Prostate gland (tissue), 2 donors: ENCODE results near the gene ADPRS. TPM values are rescaled to one million over a fixed set of nuclear protein-coding genes. Genes with fewer than 3 reads are reported as not detected.

ENCODE experiments used
- DNase-seq: peaks from one replicate; pipeline ENCODE4 v3.0.0-alpha.2; 2019; ENCODE audit warnings: low spot score
- H3K27ac ChIP-seq, 2 donors: fragments of 200-600 bp; sonication (generic); 2 replicates each; pipeline ENCODE4 v1.5.1; 2017 to 2019
- H3K27me3 ChIP-seq: fragments of 200-600 bp; sonication (generic); replicated peaks from 2 replicates; pipeline ENCODE4 v1.5.1; 2019; ENCODE audit not compliant: insufficient read depth
- H3K36me3 ChIP-seq, 2 donors: fragments of 200-600 bp; sonication (generic); 1 replicate in 1 of 2; 2 replicates in 1 of 2; pipeline versions ENCODE4 v1.5.1 to v1.8.1; 2017 to 2019
- H3K4me1 ChIP-seq: fragments of 200-600 bp; sonication (generic); replicated peaks from 2 replicates; pipeline ENCODE4 v1.5.1; 2019
- H3K4me3 ChIP-seq, 2 donors: fragments of 200-600 bp; sonication (generic); 2 replicates each; pipeline ENCODE4 v1.5.1; 2017 to 2019
- H3K9me3 ChIP-seq: fragments of 200-600 bp; sonication (generic); 2 replicates; pipeline ENCODE4 v1.5.1; 2017
- CTCF ChIP-seq, 4 experiments: fragments of 200-600 bp in 2 of 4; fragments of 450-650 bp in 2 of 4; sonication (generic) in 2 of 4; IDR thresholded peaks; 1 replicate in 3 of 4; 2 replicates in 1 of 4; pipeline ENCODE4 v1.5.1; 2016 to 2019; ENCODE audit warnings: antibody characterized with exemption in 4 of 4, mild to moderate bottlenecking in 2 of 4, moderate library complexity in 2 of 4
- POLR2A ChIP-seq: fragments of 450-650 bp; IDR thresholded peaks from one replicate; pipeline ENCODE4 v1.6.1; 2016; ENCODE audit warnings: antibody characterized with exemption, mild to moderate bottlenecking
- POLR2AphosphoS5 ChIP-seq: sonication (generic); formaldehyde crosslinking; IDR thresholded peaks from one replicate; pipeline ENCODE4 v1.6.1; 2017; ENCODE audit warnings: antibody characterized with exemption
- WGBS: methylation state at CpG from one replicate; pipeline ENCODE4 v1.1.5; 2018; 5-methylcytosine and 5-hydroxymethylcytosine counted together
- intact Hi-C: fragments of 100-400 bp; cut with DNase I; formaldehyde crosslinking; loops from one replicate; pipeline ENCODE4 v1.14.2; 2022
- total RNA-seq, 2 donors: library from RNA; depleted of rRNA; stranded (reverse); fragments of >200 nt; gene quantifications; one replicate each; pipeline ENCODE4 v1.1.0, GENCODE V29; 2016

ADPRS gene
- total RNA-seq, 2 donors from 2014 or later = 50.7 to 70.0 TPM

- TF ChIP-seq POLR2AphosphoS5 (no peak), POLR2A (no peak), CTCF (IDR thresholded peaks at IDR 0.05) (no peak)
- no peaks in the 10 kb centered on the region for H3K27me3 ChIP-seq
- H3K4me1 ChIP-seq = no peaks in the 10 kb centered on the region
- no peaks in the 10 kb centered on the region for H3K36me3 ChIP-seq
- intact Hi-C loops = no loop called here
- peak overlapping the region in 1 of 2 donors; percentile 57 for H3K27ac ChIP-seq
- no peak overlapping the region for H3K4me3 ChIP-seq
- WGBS = 67% methylated on average over 5 of the region's 5 CpGs
- H3K9me3 ChIP-seq = no peaks in the 10 kb centered on the region
- no peak for DNase-seq
Observed at GRCh38 chr1:36114371-36114770, 25.7 kb downstream of the ADPRS start.

- Histone ChIP-seq H3K36me3 (no peaks in the 10 kb centered on the region), H3K4me3 (no peak overlapping the region), H3K9me3 (no peaks in the 10 kb centered on the region), H3K27me3 (no peaks in the 10 kb centered on the region), H3K27ac (peak overlapping the region; percentile 46 to 57), H3K4me1 (no peaks in the 10 kb centered on the region)
- TF ChIP-seq POLR2AphosphoS5 (no peak), POLR2A (no peak), CTCF (IDR thresholded peaks at IDR 0.05) (no peak)
- intact Hi-C loops = no loop called here
- WGBS = 35% methylated on average over 18 of the region's 18 CpGs
- DNase-seq = no peak
Observed at GRCh38 chr1:36115200-36115669, 26.5 kb downstream of the ADPRS start.

GRCh38 chr1:36115931-36116330, 27.2 kb downstream of the ADPRS start:
- Histone ChIP-seq H3K4me1 (no peaks in the 10 kb centered on the region), H3K27ac (peak overlapping the region in 1 of 2 donors; percentile 24), H3K9me3 (no peaks in the 10 kb centered on the region), H3K36me3 (no peaks in the 10 kb centered on the region), H3K4me3 (no peak overlapping the region), H3K27me3 (no peaks in the 10 kb centered on the region)
- intact Hi-C loops = no loop called here
- WGBS = 58% methylated on average over 5 of the region's 5 CpGs
- no peak for DNase-seq
- TF ChIP-seq CTCF (IDR thresholded peaks at IDR 0.05) (no peak), POLR2A (no peak), POLR2AphosphoS5 (no peak)

GRCh38 chr1:36116901-36117300, 28.2 kb downstream of the ADPRS start:
- no peaks in the 10 kb centered on the region for H3K27me3 ChIP-seq
- no peaks in the 10 kb centered on the region for H3K9me3 ChIP-seq
- no peak overlapping the region for H3K4me3 ChIP-seq
- intact Hi-C loops = no loop called here
- no peak for DNase-seq
- no peaks in the 10 kb centered on the region for H3K4me1 ChIP-seq
- 73% methylated on average over 5 of the region's 5 CpGs for WGBS
- no peak for TF ChIP-seq CTCF (IDR thresholded peaks at IDR 0.05)
- no peak overlapping the region for H3K27ac ChIP-seq
- H3K36me3 ChIP-seq = no peaks in the 10 kb centered on the region

- no peak overlapping the region for H3K27ac ChIP-seq
- 79% methylated on average over 10 of the region's 10 CpGs for WGBS
- H3K27me3 ChIP-seq = no peaks in the 10 kb centered on the region
- intact Hi-C loops = no loop called here
- H3K4me1 ChIP-seq = no peaks in the 10 kb centered on the region
- no peaks in the 10 kb centered on the region for H3K36me3 ChIP-seq
- H3K9me3 ChIP-seq = no peaks in the 10 kb centered on the region
- no peak overlapping the region for H3K4me3 ChIP-seq
- no peak for DNase-seq
- no peak for TF ChIP-seq CTCF (IDR thresholded peaks at IDR 0.05)
- no peak for TF ChIP-seq POLR2A
- no peak for TF ChIP-seq POLR2AphosphoS5
Observed at GRCh38 chr1:36118447-36119204, 29.9 kb downstream of the ADPRS start.
